ENCODE data around the gene RPGRIP1.
"Not testable (repeated sequence)": the region's sequence is repeated elsewhere in the genome, so short reads cannot be mapped to it uniquely, and the experiment has no call there.

The RPGRIP1 gene

GRCh38 chr14:21279783-21280182 is at the start of gene RPGRIP1:
TSS of gene RPGRIP1 (plus strand) at chr14:21280083. CDS start at chr14:21287977, 7,894 bp downstream.
- DNase-seq (ENCODE audit: low read depth in 3 of 3) = no peak

- DNase-seq (ENCODE audit: low read depth in 3 of 3) = no peak
Observed at GRCh38 chr14:21231020-21231652, 48.7 kb upstream of the RPGRIP1 start.

- no peak for DNase-seq (ENCODE audit: low read depth in 3 of 3)
Observed at GRCh38 chr14:21233457-21234076, 46.3 kb upstream of the RPGRIP1 start.

GRCh38 chr14:21234112-21234511 is 45.8 kb upstream of the RPGRIP1 start:
- no peak for DNase-seq (ENCODE audit: low read depth in 3 of 3)

GRCh38 chr14:21236948-21237797 is 42.7 kb upstream of the RPGRIP1 start:
- no peak for DNase-seq (ENCODE audit: low read depth in 3 of 3)

GRCh38 chr14:21238823-21239518 is 40.9 kb upstream of the RPGRIP1 start:
- DNase-seq (ENCODE audit: low read depth in 3 of 3) = no peak

- no peak for DNase-seq (ENCODE audit: low read depth in 3 of 3)
Observed at GRCh38 chr14:21240417-21240816, 39.5 kb upstream of the RPGRIP1 start.

GRCh38 chr14:21241218-21241819 is 38.6 kb upstream of the RPGRIP1 start:
- no peak for DNase-seq (ENCODE audit: low read depth in 3 of 3)

GRCh38 chr14:21244544-21244943 is 35.3 kb upstream of the RPGRIP1 start:
- no peak for DNase-seq (ENCODE audit: low read depth in 3 of 3)

- no peak for DNase-seq (ENCODE audit: low read depth in 3 of 3)
Observed at GRCh38 chr14:21245813-21246212, 34.1 kb upstream of the RPGRIP1 start.

- no peak for DNase-seq (ENCODE audit: low read depth in 3 of 3)
Observed at GRCh38 chr14:21248338-21248737, 31.5 kb upstream of the RPGRIP1 start.

GRCh38 chr14:21248739-21249411 is 31.0 kb upstream of the RPGRIP1 start:
- no peak for DNase-seq (ENCODE audit: low read depth in 3 of 3)

- no peak for DNase-seq (ENCODE audit: low read depth in 3 of 3)
Observed at GRCh38 chr14:21251215-21251614, 28.7 kb upstream of the RPGRIP1 start.

GRCh38 chr14:21252149-21252548 is 27.7 kb upstream of the RPGRIP1 start:
- no peak for DNase-seq (ENCODE audit: low read depth in 3 of 3)

GRCh38 chr14:21255385-21256101 is 24.3 kb upstream of the RPGRIP1 start:
- DNase-seq (ENCODE audit: low read depth in 3 of 3) = no peak

- DNase-seq (ENCODE audit: low read depth in 3 of 3) = not testable (repeated sequence)
Observed at GRCh38 chr14:21256102-21256447, 23.8 kb upstream of the RPGRIP1 start.

- no peak for DNase-seq (ENCODE audit: low read depth in 3 of 3)
Observed at GRCh38 chr14:21256539-21257393, 23.1 kb upstream of the RPGRIP1 start.

- DNase-seq (ENCODE audit: low read depth in 3 of 3) = no peak
Observed at GRCh38 chr14:21257394-21257909, 22.4 kb upstream of the RPGRIP1 start.
